Inflammatory macrophage treated with lipopolysaccharide for 1 hour (primary cell): ENCODE results near the gene C15orf39.
"Not testable (repeated sequence)": the region's sequence is repeated elsewhere in the genome, so short reads cannot be mapped to it uniquely, and the experiment has no call there.

Experiments used
- DNase-seq, 2 donors: peaks; one replicate each; pipeline ENCODE4 v3.0.0-alpha.2; 2020 to 2022

The C15orf39 gene

GRCh38 chr15:75232252-75232813 lies 30.7 kb downstream of the C15orf39 start:
- no peak for DNase-seq

- DNase-seq, result no peak
These were observed 31.3 kb downstream of the C15orf39 start for GRCh38 chr15:75232826-75233503.

DNA sequence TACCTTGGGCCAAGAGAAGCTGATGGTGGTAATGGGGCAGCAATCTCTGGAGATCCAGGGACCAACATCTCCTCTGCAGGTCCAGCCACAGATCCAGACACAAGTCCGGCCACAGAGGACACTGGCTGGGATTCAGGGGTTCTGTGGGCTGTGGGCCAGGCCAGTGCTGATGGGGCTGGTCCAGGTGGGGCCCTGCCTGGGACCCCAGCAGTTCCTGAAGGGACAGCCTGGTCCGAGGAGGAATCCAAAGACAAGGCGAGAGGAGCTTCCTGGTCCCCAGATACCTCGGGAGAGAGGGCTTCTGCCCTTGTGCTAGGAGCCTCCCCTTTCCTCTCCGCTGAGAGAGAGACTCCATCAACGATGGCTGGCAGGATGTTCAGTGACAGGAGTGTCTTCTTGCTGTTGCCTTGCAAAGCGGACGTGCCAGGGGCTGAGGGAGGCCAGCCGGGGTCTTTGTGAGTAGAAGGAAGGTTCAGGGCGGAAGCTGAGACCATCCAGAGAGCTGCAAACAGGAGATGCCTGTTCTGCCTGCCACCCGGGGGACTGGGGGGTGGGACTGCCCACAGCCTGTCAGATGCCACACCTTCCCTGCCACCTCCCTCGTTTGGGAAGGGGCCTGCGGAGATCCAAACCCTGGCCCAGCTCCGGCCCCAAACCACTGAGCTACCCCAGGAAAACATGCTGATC lies 32.0 kb downstream of the C15orf39 start:
- DNase-seq, result no peak

DNA sequence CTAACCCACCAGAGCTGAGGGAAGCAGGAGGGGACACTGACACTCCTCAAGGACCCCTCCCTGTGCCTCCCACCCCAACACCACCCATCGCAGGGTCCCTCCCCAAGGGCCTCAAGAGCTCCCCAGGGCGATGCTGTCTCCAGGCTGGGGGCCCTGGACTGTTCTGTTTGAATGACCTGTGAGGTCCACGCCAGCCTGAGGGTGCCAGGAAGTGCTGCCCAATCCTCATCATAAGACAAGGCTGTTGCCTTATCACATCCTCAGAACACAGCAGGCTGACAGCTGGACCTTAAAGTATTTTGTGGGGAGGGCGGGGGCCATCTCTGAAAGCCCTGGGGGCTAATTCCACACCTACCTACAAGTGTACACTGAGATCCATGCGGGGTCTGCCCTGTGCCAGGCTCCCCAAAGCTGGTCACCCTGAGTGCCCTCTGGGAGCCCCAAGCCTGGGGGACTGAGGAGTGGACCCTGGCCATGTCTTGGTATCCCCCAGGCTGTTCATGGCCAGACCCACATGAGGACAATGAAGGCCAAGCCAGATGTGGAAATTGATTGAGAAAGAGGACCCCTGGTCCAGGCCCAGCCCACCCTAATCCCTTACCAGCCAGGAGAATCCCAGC lies 32.6 kb downstream of the C15orf39 start:
- no peak for DNase-seq

DNA sequence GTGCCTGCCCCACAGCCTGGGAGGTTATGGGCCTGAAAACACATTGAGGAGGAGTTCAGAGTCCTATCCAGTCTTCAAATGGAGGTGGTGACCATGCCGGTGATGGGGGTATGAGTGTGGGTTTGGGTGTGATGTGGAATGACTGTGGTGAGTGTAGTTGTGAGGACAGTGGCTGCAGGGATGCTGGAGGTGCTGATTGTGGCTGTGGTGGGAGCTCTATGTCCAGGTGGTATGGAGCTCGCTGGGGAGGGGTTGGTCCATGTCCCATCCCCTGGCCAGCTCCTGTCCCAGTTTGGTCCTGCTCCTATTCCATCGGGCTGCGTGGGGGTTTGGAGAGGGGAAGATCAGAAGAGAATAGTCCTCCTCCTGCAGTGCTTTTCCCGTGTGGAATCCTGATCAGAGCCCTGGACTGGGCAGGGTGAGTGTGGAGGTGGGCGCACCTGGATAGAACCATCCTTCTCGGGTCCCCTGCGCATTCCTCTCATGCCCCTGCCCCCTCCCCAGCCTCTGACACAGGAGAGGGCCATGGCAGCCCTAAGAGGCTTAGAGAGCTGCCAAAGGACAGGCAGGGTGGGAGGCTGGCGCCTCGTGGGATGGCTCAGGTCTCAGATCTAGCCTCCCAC lies 33.5 kb downstream of the C15orf39 start:
- no peak for DNase-seq

GRCh38 chr15:75235760-75236729 lies 34.4 kb downstream of the C15orf39 start:
- DNase-seq, result no peak

DNA sequence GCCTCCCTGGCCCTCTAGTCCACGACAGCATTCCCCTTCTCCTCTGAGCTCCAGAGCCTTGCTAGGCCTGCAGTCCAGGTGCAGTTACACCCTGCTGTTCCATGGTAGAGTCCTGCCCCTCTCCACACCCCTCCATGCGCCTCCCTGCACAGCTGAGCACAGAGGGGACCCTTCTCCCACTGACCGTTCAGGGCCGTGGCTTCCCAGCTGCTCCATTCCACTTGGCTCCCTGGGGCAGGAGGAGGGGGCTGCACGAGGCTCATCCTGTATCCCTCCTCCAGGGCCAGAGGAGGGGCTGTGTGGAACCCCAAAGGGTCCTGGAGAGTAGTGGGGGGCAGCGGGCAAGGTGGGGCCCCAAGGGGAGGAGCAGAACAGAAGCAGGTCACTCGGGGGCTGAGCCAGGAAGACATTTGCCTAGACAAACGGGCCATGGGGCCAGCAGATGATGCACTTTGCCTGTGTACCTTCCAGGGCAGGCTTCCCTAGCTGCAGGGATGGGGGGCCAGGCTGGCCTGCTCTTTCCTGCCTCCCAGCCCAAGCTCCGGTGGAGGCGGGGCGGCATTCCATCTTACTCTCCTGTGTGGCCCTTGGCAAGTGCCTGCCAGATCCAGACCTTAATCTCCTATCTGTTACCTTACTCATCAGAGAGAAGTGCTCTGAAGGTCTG lies 35.8 kb downstream of the C15orf39 start:
- DNase-seq, result no peak

- no peak for DNase-seq
These were observed 36.5 kb downstream of the C15orf39 start for GRCh38 chr15:75238150-75238549.

- DNase-seq, result not testable (repeated sequence)
These were observed 44.1 kb downstream of the C15orf39 start for GRCh38 chr15:75245741-75246140.

- not testable (repeated sequence) for DNase-seq
These were observed 47.3 kb downstream of the C15orf39 start for GRCh38 chr15:75248991-75249390.

DNA sequence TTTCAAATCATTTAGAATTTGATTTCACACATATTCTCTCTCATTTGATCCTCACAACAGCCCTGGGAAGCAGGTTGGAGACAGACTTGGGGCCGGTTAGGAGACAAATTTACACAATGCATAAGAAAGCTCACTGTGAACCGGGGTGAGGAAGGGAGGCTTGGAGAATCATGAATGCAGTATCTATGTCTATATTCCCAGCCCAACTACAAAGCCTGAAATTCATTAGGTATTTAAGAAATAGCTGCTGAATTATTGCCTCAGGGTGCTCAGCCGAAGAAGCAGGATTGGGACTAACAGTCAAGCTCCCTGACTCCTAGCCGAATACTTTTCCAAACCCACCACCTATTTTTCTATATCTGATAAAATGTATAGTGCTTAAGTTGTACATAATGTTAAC lies 48.0 kb downstream of the C15orf39 start:
- no peak for DNase-seq

- not testable (repeated sequence) for DNase-seq
These were observed 49.7 kb downstream of the C15orf39 start for GRCh38 chr15:75251343-75251742.

DNA sequence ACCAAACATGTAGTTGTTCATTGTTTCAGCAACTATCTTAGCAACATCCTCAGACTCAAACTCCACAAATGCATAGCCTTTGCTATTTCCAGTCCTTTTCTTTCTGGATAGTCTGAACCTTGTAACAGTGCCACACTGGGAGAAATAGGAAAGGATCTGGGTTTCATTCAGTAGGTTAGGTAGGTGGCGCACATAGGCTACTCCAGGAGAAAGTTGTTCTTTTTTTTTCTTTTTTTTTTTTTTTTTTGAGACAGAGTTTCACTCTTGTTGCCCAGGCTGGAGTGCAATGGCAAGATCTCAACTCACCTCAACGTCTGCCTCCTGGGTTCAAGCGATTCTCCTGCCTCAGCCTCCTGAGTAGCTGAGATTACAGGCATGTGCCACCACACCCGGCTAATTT lies 50.6 kb downstream of the C15orf39 start:
- DNase-seq, result not testable (repeated sequence)

DNA sequence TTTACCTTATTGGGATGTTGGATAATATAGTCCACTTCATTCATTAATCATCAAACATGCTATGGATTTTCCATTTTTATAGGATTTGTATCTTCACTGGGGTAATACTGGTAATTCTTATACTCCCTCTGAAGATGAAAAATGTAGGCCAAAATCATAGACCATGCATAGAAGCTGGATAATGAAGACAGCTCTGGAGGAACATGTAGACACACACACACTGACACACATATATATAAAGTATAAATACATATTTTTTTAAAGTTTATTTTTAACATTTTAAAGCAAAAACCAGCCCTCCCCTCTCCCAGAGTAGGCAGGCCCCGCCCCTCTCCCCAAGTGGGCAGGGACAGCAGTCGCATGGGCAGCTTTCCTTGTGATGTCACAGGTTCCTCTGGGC lies 56.4 kb downstream of the C15orf39 start, which contains the start of gene GOLGA6C:
TSS of gene GOLGA6C (plus strand) at position 301 of the 400 bp plus-strand sequence. CDS start 265 bp downstream, outside the sequence.
- not testable (repeated sequence) for DNase-seq

GRCh38 chr15:75258620-75259343 lies 57.1 kb downstream of the C15orf39 start:
- DNase-seq, result not testable (repeated sequence)

- not testable (repeated sequence) for DNase-seq
These were observed 58.2 kb downstream of the C15orf39 start for GRCh38 chr15:75259873-75260272.
